Activated naive CD4-positive, alpha-beta T cell treated with anti-CD3 and anti-CD28 coated beads, Interleukin-2, amount 10 ng/mL, durations not matched to agents 7 days and 5 days (primary cell): ENCODE data around the gene SIDT2.

Experiments used
- CTCF ChIA-PET: fragments of 350-600 bp; sonication (Branson Sonifier 250); formaldehyde crosslinking; loops from one replicate; lab custom pipeline; 2021; ENCODE audit warnings: antibody characterized with exemption; lab: Charles Lee
- DNase-seq: peaks from one replicate; pipeline ENCODE4 v3.0.0-alpha.2; 2020
- H3K27ac Mint-ChIP-seq: one replicate; pipeline ENCODE4 v1.8.0; 2021; ENCODE audit warnings: mild to moderate bottlenecking, moderate library complexity, mixed read lengths
- H3K27me3 Mint-ChIP-seq: one replicate; pipeline ENCODE4 v1.8.0; 2021; ENCODE audit warnings: mild to moderate bottlenecking, mixed read lengths
- H3K36me3 Mint-ChIP-seq: one replicate; pipeline ENCODE4 v1.8.0; 2021; ENCODE audit warnings: mixed read lengths
- H3K4me1 Mint-ChIP-seq: one replicate; pipeline ENCODE4 v1.8.0; 2021; ENCODE audit warnings: mixed read lengths
- H3K4me3 Mint-ChIP-seq: one replicate; pipeline ENCODE4 v1.8.0; 2021; ENCODE audit warnings: mild to moderate bottlenecking, moderate library complexity, mixed read lengths
- H3K9me3 Mint-ChIP-seq: one replicate; pipeline ENCODE4 v1.8.0; 2021; ENCODE audit warnings: mixed read lengths

The SIDT2 gene

DNA sequence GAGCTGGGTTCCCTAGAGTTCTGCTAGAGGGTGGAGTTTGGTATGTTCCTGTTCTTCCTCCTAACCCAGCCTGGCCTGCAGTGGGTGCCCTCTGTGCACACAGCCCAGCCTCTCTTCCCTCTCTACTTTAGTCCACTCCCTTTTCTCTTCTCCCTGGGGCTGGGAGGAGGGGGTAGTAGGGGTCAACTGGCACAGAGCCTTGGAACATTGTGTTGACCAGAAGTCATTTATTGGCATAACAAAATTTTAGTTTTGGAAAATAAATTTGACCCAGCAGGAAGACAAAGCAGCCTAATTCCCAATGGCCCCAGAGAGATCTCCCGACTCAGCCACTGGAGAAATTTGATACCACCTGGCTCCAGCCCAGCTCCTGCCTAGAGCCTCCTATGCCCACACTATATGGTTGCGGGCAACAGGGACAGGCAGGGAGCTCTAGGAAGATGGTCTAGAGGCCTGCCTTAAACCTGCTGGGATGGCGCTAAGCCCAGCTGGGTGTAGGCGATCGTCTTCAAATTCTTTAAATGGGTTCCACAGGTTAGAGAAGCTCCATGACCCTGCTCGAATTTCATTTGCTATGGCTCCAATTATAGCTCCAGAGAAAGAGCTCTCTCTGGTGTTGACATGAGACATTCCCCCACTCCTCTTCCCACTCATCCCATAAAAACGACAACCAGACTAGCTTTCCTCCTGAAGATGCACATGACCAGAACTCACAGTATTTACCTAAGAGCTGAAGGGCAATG is 43.4 kb downstream of the SIDT2 start:
- Mint-ChIP-seq H3K4me1 (peaks cover 10% of the 10 kb centered on the region), H3K36me3 (peaks cover 87% of the 10 kb centered on the region), H3K27me3 (no peaks in the 10 kb centered on the region), H3K27ac (no peak overlapping the region), H3K9me3 (no peaks in the 10 kb centered on the region), H3K4me3 (no peak overlapping the region)
- DNase-seq: no peak
- CTCF ChIA-PET: interaction anchor here (0.8 to 12.1 kb wide), 3 partner anchors 42 to 343 kb away, joined by 3 to 111 read pairs (median 3); partner anchors contain the start of gene SIDT2

DNA sequence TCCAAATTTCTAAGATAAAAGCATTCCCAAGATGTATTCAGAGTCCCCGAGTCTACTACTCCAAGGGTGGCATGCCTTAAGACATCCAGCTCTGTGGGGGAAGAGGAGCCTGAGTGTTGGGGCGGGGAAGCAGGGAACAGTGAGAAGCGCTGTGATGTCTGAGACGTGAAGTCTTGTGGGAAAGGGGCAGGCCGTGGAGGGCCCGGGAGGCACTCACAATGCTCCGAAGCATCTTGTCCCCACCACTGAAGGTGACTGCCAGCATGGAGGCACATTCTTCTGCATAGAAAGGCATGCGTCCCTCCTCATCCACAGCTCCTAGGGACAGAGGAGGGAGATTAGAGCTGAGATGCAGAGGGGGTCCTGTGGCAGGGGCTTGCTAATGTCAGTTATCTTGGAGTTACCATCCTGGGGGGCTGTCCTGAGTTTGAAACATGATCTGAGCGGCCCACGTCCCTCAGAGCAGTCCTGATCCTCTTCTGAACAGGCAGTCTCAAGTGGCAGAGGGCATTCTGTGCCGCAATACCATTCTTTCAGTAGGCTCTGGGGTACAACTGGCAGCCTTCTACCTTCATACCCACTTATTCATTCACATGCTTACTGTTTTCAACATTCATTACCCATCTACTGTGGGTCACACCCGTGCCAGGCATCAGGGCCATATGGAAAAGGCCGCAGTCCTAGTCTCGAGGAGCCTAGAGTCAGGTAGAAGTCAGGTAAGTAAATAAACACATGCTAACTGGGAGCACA is 44.6 kb downstream of the SIDT2 start:
- DNase-seq: no peak
- Mint-ChIP-seq H3K4me1 (peaks cover 21% of the 10 kb centered on the region), H3K36me3 (peaks cover 85% of the 10 kb centered on the region), H3K27me3 (no peaks in the 10 kb centered on the region), H3K27ac (no peak overlapping the region), H3K4me3 (no peak overlapping the region), H3K9me3 (no peaks in the 10 kb centered on the region)
- CTCF ChIA-PET: interaction anchor here (12.1 kb wide), 1 partner anchor 43 kb away, joined by 111 read pairs; the partner anchor contains the start of gene SIDT2

DNA sequence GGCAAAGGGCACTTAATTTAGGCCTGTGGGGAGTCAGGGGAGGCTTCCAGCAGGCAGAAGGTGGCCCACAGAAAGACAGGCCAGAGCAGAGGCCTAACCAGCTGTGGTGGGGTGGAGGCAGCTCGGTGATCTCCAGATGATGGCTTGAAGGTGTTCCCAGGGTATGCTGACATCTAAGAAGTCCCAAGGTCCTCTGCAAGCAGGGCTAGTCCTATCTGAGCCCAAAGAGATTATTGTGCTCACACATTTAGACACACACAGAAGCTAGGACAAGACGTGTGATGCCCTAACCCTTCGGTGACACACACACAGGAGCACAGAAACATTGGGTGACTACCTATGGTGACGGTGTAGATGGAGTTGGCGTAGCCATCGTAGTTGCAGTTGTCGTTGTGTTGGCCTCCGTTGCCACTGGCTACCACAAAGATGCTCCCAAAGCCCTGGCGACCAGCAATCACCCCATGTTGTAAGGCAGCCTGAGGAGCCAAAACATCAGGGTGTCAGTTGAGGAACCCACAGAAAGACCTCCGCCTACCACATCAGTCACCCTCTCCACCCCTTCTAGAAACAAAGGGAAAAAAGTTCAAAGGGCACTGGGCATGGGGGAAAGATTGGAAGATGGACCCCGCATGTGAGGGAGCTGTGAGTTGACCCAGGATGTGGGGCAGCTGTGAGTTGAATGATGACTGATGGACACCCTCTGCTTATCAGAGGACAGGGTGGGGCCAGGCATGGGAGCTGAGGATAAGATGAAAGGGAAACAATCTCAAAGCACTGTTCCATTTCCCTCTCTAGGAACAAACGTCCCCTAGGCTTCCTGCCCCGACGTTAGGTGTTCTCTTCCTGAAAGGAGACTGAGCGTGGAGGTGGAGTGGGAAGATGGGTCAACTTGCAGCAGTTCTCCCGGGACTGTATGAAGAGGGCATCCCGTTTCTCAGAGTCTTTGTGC is 45.5 kb downstream of the SIDT2 start:
- Mint-ChIP-seq H3K4me3 (no peak overlapping the region), H3K27me3 (no peaks in the 10 kb centered on the region), H3K36me3 (peaks cover 83% of the 10 kb centered on the region), H3K9me3 (no peaks in the 10 kb centered on the region), H3K4me1 (peaks cover 27% of the 10 kb centered on the region), H3K27ac (peak overlapping the region; percentile 62)
- DNase-seq: no peak
- CTCF ChIA-PET: interaction anchor here (1.3 to 12.1 kb wide), 2 partner anchors 13 to 44 kb away, joined by 3 to 111 read pairs; partner anchors contain the start of gene SIDT2

- CTCF ChIA-PET: interaction anchor here (1.1 to 12.1 kb wide), 5 partner anchors 7 to 491 kb away, joined by 3 to 111 read pairs (median 8); partner anchors contain the start of gene SIDT2
- H3K27ac Mint-ChIP-seq: peak overlapping the region; percentile 42
- DNase-seq: no peak
- H3K27me3 Mint-ChIP-seq: no peaks in the 10 kb centered on the region
- no peak overlapping the region for H3K4me3 Mint-ChIP-seq
- peaks cover 39% of the 10 kb centered on the region for H3K4me1 Mint-ChIP-seq
- peaks cover 85% of the 10 kb centered on the region for H3K36me3 Mint-ChIP-seq
- H3K9me3 Mint-ChIP-seq: no peaks in the 10 kb centered on the region
Observed at GRCh38 chr11:117225553-117226170, 47.1 kb downstream of the SIDT2 start.

- peaks cover 79% of the 10 kb centered on the region for H3K36me3 Mint-ChIP-seq
- DNase-seq: peak; percentile 60
- peaks cover 41% of the 10 kb centered on the region for H3K4me1 Mint-ChIP-seq
- no peak overlapping the region for H3K4me3 Mint-ChIP-seq
- peak overlapping the region; percentile 77 for H3K27ac Mint-ChIP-seq
- H3K9me3 Mint-ChIP-seq: no peaks in the 10 kb centered on the region
- no peaks in the 10 kb centered on the region for H3K27me3 Mint-ChIP-seq
- CTCF ChIA-PET: interaction anchor here (0.7 to 12.1 kb wide), 14 partner anchors 8 to 436 kb away, joined by 3 to 111 read pairs (median 4); partner anchors contain the start of genes APOA1, APOA5, PAFAH1B2 and SIDT2
Observed at GRCh38 chr11:117226388-117227385, 48.1 kb downstream of the SIDT2 start.

- Mint-ChIP-seq H3K27me3 (peaks cover 4% of the 10 kb centered on the region), H3K4me3 (peak overlapping the region; percentile 21), H3K36me3 (peaks cover 76% of the 10 kb centered on the region), H3K9me3 (no peaks in the 10 kb centered on the region), H3K27ac (peak overlapping the region; percentile 80), H3K4me1 (peaks cover 42% of the 10 kb centered on the region)
- CTCF ChIA-PET: interaction anchor here (1.1 to 12.1 kb wide), 4 partner anchors 48 to 437 kb away, joined by 3 to 111 read pairs (median 6); partner anchors contain the start of genes APOA5 and SIDT2
- no peak for DNase-seq
Observed at GRCh38 chr11:117228091-117228490, 49.5 kb downstream of the SIDT2 start.

- Mint-ChIP-seq H3K36me3 (peaks cover 63% of the 10 kb centered on the region), H3K4me3 (peak overlapping the region; percentile 99), H3K4me1 (peaks cover 55% of the 10 kb centered on the region), H3K27ac (peak overlapping the region; percentile 99), H3K9me3 (no peaks in the 10 kb centered on the region), H3K27me3 (peaks cover 4% of the 10 kb centered on the region)
- CTCF ChIA-PET: interaction anchor here (1.1 to 12.1 kb wide), 3 partner anchors 9 to 438 kb away, joined by 3 to 111 read pairs (median 5); partner anchors contain the start of genes APOA5 and SIDT2
- DNase-seq: no peak
Observed at GRCh38 chr11:117229411-117229810, 50.9 kb downstream of the SIDT2 start.

DNA sequence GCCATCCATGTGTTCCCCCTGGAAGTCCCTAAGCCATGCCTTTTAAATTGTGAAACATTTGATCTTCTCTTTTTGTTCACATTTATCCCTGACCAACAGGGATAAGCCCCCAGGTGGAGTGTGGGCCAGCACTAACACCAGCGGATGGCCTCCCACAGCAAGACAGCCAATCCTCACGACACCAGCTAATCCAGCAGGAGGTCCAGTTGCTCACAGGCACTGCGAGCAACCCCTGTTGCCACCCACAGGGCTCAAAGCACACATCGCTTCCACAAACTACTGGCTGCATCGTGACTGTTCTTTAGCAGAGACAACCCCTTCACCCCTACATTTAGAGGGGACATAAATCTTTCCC is 51.4 kb downstream of the SIDT2 start:
- no peaks in the 10 kb centered on the region for H3K9me3 Mint-ChIP-seq
- peak overlapping the region; percentile 99 for H3K4me3 Mint-ChIP-seq
- peaks cover 54% of the 10 kb centered on the region for H3K4me1 Mint-ChIP-seq
- peak overlapping the region; percentile 99 for H3K27ac Mint-ChIP-seq
- DNase-seq: no peak
- peaks cover 4% of the 10 kb centered on the region for H3K27me3 Mint-ChIP-seq
- peaks cover 58% of the 10 kb centered on the region for H3K36me3 Mint-ChIP-seq
- CTCF ChIA-PET: interaction anchor here (0.6 to 12.1 kb wide), 7 partner anchors 9 to 502 kb away, joined by 3 to 111 read pairs (median 3); partner anchors contain the start of genes APOA5, CEP164, PAFAH1B2 and SIDT2

DNA sequence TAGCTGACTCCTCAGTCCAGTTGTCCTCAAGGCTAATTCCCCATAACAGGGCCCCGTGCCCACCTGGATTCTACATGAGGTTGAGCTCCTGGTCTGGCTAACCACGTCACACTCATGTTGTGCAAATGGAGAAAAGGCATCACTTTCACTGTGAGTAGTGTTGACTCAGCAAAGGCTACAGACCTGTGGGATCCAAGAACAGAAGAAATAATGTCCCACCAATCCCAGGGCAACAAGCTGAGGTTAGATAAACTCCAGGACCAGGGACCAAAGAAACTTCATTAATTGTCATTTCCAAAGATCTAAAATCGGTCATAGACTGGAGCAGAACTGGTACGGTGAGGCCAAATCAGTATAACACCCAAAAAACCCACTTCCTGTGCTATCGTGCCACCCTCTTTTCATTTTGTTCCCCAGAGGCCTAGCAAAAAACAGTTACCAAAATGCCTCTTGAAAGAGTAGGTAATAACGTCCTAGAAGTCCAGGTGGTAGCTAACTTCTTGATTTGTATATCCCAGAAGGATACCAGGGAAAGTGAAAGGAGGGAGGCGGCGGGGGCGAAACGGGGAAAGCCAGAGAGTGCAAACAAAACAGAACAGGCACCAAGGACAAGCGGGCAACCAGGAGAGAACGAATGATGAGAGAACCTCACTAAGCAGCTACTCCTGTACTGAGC is 51.9 kb downstream of the SIDT2 start:
- Mint-ChIP-seq H3K9me3 (no peaks in the 10 kb centered on the region), H3K36me3 (peaks cover 53% of the 10 kb centered on the region), H3K27me3 (peaks cover 4% of the 10 kb centered on the region), H3K4me1 (peaks cover 54% of the 10 kb centered on the region), H3K4me3 (peak overlapping the region; percentile 99), H3K27ac (peak overlapping the region; percentile 99)
- CTCF ChIA-PET: interaction anchor here (0.6 to 12.1 kb wide), 6 partner anchors 8 to 502 kb away, joined by 3 to 111 read pairs (median 3); partner anchors contain the start of genes CEP164, PAFAH1B2 and SIDT2
- peak; percentile 64 for DNase-seq

DNA sequence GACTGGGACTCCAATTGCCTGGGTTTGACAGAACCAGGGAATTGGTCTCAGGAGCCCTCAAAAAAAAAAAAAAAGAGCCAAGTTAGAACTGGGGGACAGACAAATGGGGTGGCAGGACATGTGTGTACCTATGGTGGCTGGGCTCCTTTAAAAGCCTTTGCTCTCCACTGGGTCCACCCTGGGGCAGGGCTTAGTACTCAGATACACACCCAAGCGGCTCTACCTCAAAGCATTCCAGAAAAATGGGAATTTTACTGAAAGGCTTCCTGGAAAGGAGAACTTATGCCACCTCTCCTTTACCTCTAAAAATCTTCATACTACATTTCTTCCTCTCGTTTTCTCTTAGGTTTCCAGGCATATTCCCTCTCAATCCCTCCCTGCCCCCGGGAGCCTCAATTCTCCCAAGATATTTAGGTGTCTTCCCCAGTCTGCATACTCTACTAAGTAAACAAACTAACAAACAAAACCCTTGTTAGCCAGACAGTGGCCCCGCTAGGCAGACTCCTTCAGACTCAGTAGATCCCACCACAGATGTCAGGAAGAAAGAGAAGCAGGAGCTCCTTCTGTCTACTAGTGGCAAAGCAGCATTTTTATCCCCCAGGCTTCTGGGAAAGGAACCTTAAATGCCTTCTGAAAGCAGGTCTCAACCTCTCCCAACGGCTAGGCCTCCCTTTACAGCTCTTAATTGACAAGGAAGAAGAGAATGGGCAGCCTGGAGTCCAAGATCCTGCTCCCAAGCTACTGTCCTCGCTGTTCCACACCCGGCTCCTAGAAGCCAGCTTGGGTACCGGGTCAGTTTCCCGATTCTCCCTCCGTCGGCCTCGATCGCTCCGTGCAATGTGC is 52.7 kb downstream of the SIDT2 start:
- no peaks in the 10 kb centered on the region for H3K9me3 Mint-ChIP-seq
- CTCF ChIA-PET: interaction anchor here (0.7 to 12.1 kb wide), 4 partner anchors 51 to 96 kb away, joined by 3 to 111 read pairs (median 3); partner anchors contain the start of genes CEP164, PAFAH1B2 and SIDT2
- H3K27ac Mint-ChIP-seq: peak overlapping the region; percentile 99
- H3K4me3 Mint-ChIP-seq: peak overlapping the region; percentile 99
- H3K27me3 Mint-ChIP-seq: peaks cover 4% of the 10 kb centered on the region
- H3K36me3 Mint-ChIP-seq: peaks cover 47% of the 10 kb centered on the region
- peaks cover 54% of the 10 kb centered on the region for H3K4me1 Mint-ChIP-seq
- no peak for DNase-seq

DNA sequence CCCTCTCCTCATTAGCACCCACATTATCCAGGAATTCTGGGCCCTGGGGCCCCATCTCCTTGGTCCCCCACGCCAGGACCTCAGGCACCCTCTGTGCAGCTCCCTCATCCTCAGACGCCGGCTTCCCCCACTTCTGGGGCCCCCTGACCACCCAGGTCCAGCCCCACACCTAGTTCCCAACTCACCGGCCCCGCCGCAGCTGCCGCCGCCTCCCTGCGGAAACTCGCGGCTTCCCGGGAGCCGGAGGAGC is 53.2 kb downstream of the SIDT2 start, which contains the start of gene PCSK7:
Gene PCSK7 (minus strand): TSS at position 232 of the 250 bp plus-strand sequence. CDS start 2,229 bp downstream, outside the sequence.
- H3K4me3 Mint-ChIP-seq: peak within 1 kb of the TSS; percentile 99
- H3K4me1 Mint-ChIP-seq: peaks cover 49% of the 10 kb centered on the region
- CTCF ChIA-PET: interaction anchor here (0.9 to 12.1 kb wide), 2 partner anchors 51 to 87 kb away, joined by 3 to 111 read pairs; partner anchors contain the start of gene SIDT2
- H3K27ac Mint-ChIP-seq: peak within 1 kb of the TSS; percentile 99
- no peaks in the 10 kb centered on the region for H3K9me3 Mint-ChIP-seq
- DNase-seq: peak; percentile 82
- H3K36me3 Mint-ChIP-seq: peaks cover 42% of the 10 kb centered on the region
- H3K27me3 Mint-ChIP-seq: peaks cover 4% of the 10 kb centered on the region
